SK-N-SH treated with all-trans-retinoic acid at 6 μM for 48 hours (cell line): ENCODE results near the gene CHST11.

Experiments used
- ARNTL ChIP-seq: fragments of 450-650 bp; formaldehyde crosslinking; IDR thresholded peaks from 2 replicates; pipeline ENCODE4 v1.5.0; 2020; ENCODE audit warnings: low read depth, mild to moderate bottlenecking, moderate library complexity, borderline replicate concordance
- OSR1 ChIP-seq: fragments of 250-450 bp; sonication (Bioruptor Pico); IDR thresholded peaks from 2 replicates; pipeline ENCODE4 v1.8.0; 2022; ENCODE audit warnings: moderate library complexity, mild to moderate bottlenecking, inconsistent platforms
- PPARA ChIP-seq: fragments of 250-450 bp; sonication (Bioruptor Pico); IDR thresholded peaks from 2 replicates; pipeline ENCODE4 v1.5.0; 2020; ENCODE audit warnings: mild to moderate bottlenecking, borderline replicate concordance

- TF ChIP-seq OSR1 (CRISPR knock-in tag) = no peak
- TF ChIP-seq PPARA = no peak
- no peak for TF ChIP-seq ARNTL (CRISPR knock-in tag)
These were observed 43.1 kb downstream of the CHST11 start for GRCh38 chr12:104499668-104500332.
